NB4 (cell line): ENCODE data around the gene DUSP21.

Source experiments
- MAX ChIP-seq: IDR thresholded peaks from 2 replicates; pipeline ENCODE4 v1.6.1; 2011; ENCODE audit warnings: low read depth, low read length
- POLR2A ChIP-seq: IDR thresholded peaks from 2 replicates; pipeline ENCODE4 v1.6.1; 2011; ENCODE audit warnings: mild to moderate bottlenecking; ENCODE audit not compliant: insufficient read length; ENCODE audit errors: extremely low read depth
- TF ChIP-seq, protein P1 (sequence below): IDR thresholded peaks from one replicate; pipeline ENCODE4 v1.5.1; 2012; ENCODE audit warnings: low read depth, low read length

GRCh38 chrX:44876086-44876485 lies 32.3 kb downstream of the DUSP21 start:
- no peak for TF ChIP-seq POLR2A
- TF ChIP-seq, protein P1, sequence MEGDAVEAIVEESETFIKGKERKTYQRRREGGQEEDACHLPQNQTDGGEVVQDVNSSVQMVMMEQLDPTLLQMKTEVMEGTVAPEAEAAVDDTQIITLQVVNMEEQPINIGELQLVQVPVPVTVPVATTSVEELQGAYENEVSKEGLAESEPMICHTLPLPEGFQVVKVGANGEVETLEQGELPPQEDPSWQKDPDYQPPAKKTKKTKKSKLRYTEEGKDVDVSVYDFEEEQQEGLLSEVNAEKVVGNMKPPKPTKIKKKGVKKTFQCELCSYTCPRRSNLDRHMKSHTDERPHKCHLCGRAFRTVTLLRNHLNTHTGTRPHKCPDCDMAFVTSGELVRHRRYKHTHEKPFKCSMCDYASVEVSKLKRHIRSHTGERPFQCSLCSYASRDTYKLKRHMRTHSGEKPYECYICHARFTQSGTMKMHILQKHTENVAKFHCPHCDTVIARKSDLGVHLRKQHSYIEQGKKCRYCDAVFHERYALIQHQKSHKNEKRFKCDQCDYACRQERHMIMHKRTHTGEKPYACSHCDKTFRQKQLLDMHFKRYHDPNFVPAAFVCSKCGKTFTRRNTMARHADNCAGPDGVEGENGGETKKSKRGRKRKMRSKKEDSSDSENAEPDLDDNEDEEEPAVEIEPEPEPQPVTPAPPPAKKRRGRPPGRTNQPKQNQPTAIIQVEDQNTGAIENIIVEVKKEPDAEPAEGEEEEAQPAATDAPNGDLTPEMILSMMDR = no peak
- no peak for TF ChIP-seq MAX
